Panc1 (cell line): ENCODE data around the gene UBE2QL1.

Source experiments
- POLR2AphosphoS5 ChIP-seq: IDR thresholded peaks from 2 replicates; pipeline ENCODE4 v1.6.1; 2012; ENCODE audit warnings: mild to moderate bottlenecking, low read depth, low read length, moderate library complexity
- SIN3A ChIP-seq: IDR thresholded peaks from 2 replicates; pipeline ENCODE4 v1.6.1; 2012; ENCODE audit warnings: low read depth, mild to moderate bottlenecking, low read length, moderate library complexity, borderline replicate concordance; ENCODE audit not compliant: insufficient read depth
- TCF7L2 ChIP-seq: IDR thresholded peaks from 2 replicates; pipeline ENCODE4 v1.6.1; 2011; ENCODE audit warnings: mild to moderate bottlenecking, low read depth, low read length, inconsistent platforms
- TF ChIP-seq, protein P1 (sequence below): fragments of 450-650 bp; IDR thresholded peaks from 2 replicates; pipeline ENCODE4 v1.5.1; 2017; ENCODE audit warnings: mild to moderate bottlenecking
- TF ChIP-seq, protein P2 (sequence below), 2 experiments: IDR thresholded peaks; 2 replicates each; pipeline ENCODE4 v1.6.1; 2011 to 2012; ENCODE audit warnings: low read depth in 2 of 2, control low read depth in 1 of 2, low read length in 1 of 2, mild to moderate bottlenecking in 1 of 2, moderate library complexity in 1 of 2; ENCODE audit not compliant: insufficient read depth in 1 of 2

DNA sequence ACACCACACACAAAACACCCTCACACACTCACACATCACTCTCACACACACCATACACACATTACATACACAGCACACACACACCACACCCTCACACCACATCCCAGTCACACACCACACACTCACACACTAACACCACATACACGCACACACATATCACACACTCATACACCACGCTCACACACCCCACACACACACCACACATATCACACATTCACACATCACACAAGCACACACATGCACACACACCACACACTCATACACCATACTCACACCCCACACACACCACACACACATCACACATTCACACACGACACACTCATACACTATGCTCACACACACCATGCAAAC, 543 bp upstream of the UBE2QL1 start:
- TF ChIP-seq, protein P1, sequence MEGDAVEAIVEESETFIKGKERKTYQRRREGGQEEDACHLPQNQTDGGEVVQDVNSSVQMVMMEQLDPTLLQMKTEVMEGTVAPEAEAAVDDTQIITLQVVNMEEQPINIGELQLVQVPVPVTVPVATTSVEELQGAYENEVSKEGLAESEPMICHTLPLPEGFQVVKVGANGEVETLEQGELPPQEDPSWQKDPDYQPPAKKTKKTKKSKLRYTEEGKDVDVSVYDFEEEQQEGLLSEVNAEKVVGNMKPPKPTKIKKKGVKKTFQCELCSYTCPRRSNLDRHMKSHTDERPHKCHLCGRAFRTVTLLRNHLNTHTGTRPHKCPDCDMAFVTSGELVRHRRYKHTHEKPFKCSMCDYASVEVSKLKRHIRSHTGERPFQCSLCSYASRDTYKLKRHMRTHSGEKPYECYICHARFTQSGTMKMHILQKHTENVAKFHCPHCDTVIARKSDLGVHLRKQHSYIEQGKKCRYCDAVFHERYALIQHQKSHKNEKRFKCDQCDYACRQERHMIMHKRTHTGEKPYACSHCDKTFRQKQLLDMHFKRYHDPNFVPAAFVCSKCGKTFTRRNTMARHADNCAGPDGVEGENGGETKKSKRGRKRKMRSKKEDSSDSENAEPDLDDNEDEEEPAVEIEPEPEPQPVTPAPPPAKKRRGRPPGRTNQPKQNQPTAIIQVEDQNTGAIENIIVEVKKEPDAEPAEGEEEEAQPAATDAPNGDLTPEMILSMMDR = no peak
- TF ChIP-seq SIN3A = no peak
- no peak for TF ChIP-seq TCF7L2
- TF ChIP-seq POLR2AphosphoS5 = no peak
- TF ChIP-seq, protein P2, sequence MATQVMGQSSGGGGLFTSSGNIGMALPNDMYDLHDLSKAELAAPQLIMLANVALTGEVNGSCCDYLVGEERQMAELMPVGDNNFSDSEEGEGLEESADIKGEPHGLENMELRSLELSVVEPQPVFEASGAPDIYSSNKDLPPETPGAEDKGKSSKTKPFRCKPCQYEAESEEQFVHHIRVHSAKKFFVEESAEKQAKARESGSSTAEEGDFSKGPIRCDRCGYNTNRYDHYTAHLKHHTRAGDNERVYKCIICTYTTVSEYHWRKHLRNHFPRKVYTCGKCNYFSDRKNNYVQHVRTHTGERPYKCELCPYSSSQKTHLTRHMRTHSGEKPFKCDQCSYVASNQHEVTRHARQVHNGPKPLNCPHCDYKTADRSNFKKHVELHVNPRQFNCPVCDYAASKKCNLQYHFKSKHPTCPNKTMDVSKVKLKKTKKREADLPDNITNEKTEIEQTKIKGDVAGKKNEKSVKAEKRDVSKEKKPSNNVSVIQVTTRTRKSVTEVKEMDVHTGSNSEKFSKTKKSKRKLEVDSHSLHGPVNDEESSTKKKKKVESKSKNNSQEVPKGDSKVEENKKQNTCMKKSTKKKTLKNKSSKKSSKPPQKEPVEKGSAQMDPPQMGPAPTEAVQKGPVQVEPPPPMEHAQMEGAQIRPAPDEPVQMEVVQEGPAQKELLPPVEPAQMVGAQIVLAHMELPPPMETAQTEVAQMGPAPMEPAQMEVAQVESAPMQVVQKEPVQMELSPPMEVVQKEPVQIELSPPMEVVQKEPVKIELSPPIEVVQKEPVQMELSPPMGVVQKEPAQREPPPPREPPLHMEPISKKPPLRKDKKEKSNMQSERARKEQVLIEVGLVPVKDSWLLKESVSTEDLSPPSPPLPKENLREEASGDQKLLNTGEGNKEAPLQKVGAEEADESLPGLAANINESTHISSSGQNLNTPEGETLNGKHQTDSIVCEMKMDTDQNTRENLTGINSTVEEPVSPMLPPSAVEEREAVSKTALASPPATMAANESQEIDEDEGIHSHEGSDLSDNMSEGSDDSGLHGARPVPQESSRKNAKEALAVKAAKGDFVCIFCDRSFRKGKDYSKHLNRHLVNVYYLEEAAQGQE (IDR thresholded peaks at IDR 0.05; ENCODE audit: insufficient read depth in 1 of 2, low read depth in 2 of 2, low read length in 1 of 2) = no peak
